ENCODE measurements around the gene UBE2V1.
"Not testable (repeated sequence)": the region's sequence is repeated elsewhere in the genome, so short reads cannot be mapped to it uniquely, and the experiment has no call there.

The UBE2V1 gene

DNA sequence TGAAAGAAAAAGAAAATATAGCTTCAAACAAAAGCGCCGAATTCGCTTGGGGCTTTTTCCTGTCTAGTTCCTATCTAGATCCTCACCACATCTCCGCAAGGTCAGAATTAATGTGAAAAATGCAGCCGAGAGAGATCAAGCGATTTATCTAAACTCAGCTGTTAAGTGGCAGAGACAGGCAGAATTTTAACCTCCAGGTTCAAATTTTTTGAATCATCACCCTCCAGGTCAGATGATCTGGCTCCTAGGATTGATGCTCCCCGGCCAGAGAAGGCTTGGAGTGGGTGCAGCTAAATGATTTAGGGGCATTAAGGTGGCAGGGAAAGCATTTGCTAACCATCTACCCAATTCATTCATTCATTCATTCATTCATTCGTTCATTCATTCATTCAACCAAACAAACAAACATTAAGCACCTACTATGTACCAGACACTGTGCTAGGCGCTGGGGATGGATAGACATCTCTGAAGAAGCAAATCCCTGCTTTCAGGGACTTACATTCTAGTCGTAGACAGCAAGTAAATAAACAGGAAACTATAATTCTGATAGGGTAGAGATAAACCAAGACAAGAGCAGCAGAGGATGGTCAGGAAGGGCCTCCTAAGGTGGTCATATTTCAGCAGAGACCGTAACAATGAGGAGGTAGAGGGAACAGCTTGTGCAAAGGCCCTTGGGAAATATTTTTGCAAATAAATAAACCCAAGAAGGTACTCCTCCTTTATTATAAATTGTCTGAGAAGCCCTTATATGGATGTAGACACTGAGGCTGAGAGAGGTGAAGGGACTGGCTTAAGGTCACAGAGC is 672 bp upstream of the UBE2V1 start:
- DNase-seq: no peak

GRCh38 chr20:50111829-50112495 is 988 bp downstream of the UBE2V1 start:
- DNase-seq: no peak

- no peak for DNase-seq
Measured at GRCh38 chr20:50111120-50111828, 1.7 kb downstream of the UBE2V1 start.

DNA sequence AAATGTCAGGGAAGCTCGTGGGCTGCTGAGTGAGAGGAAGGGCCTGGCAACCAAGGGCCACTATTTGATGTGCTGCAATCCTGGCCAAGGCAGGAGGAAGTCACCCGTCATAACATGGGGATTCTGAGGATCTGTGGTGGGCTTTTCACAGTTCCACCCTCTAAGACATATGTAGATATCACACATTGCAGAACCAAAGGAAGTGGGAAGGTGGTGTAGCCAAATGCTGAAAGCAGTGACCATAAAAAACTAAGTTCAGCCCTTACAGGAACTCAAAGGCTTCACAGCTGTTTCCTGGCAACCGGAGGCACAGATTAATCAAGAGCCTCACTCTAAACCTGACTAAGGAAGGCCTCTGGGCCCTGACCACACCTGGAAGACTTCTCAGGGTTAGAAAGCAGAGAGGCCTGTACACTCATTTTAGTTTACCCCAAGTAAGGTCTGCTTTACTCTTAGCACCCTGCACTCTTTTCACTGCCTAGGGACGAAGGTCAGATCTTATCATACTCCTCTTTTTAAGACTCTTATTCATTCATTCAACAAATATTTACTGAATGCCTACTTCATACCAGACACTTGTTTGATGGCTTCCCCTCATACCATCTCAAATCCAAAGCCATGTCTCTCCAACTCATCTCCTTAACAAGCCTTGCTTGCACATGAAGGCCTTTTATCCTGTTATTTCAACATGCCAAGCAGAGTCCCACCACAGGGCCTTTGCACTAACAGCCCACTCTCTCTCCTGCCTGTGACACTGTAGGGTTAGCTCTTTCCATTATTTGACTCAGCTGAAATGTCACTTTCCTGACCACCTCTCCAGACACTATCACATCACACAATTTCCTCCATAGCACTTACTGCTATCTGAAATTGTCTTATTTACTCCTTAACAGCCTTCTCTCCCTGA is 2.6 kb downstream of the UBE2V1 start:
- peak; percentile 70 for DNase-seq

DNA sequence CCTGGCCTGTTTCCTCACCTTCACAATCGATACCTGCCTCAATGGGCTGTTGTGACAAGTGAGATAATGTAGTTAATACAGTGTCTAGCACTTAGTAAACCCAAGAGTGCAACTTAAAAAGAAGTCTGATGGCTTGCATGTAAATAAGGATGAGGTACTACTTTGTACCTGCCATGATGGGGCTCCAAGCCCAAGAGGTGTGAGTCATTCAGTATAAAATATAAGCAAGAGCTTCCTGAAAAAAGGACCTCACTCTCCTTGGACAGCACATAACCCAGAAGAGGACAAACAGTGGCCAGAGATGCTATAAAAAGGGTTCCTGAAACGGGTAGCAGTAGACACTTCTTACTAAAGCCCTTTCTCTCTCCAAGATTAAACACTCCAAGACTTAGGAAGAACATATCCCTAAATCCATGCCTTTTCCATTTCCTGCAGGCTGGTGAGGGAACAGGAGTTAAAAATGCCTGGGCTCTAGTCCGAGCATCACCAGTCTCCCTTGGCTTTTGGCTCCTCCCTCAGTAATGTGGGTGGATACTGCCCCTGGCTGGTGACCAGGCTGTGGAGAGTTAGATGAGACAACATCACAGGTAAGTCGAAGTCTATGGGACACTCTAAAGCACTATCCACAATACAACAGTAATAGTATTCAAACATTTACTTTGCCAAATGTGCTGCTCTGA is 4.3 kb downstream of the UBE2V1 start:
- no peak for DNase-seq

GRCh38 chr20:50107796-50108331 is 5.1 kb downstream of the UBE2V1 start:
- no peak for DNase-seq

- DNase-seq: no peak
Measured at GRCh38 chr20:50107086-50107660, 5.8 kb downstream of the UBE2V1 start.

- DNase-seq: not testable (repeated sequence)
Measured at GRCh38 chr20:50106669-50107068, 6.3 kb downstream of the UBE2V1 start.

DNA sequence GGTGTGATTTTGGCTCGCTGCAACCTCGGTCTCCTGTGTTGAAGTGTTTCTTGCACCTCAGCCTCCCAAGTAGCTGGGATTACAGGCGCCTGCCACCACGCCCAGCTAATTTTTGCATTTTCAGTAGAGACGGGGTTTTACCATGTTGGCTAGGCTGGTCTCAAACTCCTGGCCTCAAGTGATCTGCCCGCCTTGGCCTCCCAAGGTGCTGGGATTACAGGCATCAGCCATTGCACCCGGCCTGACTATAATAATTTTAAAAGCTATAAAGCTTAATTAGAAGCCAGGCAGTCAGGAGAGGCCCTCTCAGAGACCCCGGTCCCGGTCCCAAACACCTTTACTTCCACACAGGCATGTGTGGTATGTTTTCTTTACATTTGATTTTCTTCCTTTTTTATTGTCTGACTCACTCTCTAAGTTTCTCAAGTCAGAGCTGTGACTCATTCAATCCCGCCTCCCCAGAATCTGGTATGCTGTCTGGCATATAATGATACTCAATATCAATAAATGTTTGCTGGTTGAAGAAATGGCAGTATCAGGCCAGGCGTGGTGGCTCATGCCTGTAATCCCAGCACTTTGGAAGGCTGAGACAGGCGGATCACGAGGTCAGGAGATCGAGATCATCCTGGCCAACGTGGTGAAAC is 9.4 kb downstream of the UBE2V1 start:
- DNase-seq: not testable (repeated sequence)

DNA sequence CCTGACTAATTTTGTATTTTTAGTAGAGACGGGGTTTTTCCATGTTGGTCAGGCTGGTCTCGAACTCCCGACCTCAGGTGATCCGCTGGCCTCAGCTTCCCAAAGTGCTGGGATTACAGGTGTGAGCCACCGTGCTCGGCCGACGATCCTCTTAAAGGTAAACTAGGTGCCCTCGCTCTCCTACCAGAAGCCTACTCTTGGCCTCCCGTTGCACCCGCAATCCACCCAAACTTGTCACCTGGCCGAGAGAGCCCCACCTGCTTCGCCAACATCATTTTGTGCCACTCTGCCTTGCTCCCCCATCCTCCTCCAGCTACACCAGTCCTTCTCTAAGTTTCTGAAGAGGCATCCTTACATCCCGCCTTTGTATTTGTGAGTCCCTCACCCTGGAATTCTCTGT is 10.4 kb downstream of the UBE2V1 start:
- DNase-seq: not testable (repeated sequence)

- DNase-seq: no peak
Measured at GRCh38 chr20:50101887-50102286, 11.1 kb downstream of the UBE2V1 start.

- no peak for DNase-seq
Measured at GRCh38 chr20:50101281-50101680, 11.7 kb downstream of the UBE2V1 start.

- no peak for DNase-seq
Measured at GRCh38 chr20:50100552-50100951, 12.4 kb downstream of the UBE2V1 start.

DNA sequence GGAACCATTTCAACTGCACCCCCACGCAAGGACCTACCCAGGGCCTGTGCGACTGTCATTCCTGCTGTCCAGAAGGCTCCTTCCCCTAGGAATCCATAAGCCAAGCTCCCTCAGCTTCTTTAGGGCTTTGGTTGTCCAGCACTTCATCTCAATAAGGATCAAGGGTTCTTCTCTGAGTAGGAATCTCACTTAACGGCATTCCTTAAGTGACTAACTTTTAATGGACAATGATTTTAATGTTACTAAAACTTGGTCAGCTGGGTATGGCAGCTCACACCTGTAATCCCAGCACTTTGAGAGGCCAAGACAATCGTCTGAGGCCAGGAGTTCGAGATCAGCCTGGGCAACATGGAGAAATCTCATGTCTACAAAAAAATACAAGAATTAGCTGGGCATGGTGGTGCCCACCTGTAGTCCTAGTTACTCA is 13.4 kb downstream of the UBE2V1 start:
- no peak for DNase-seq

- DNase-seq: no peak
Measured at GRCh38 chr20:50099113-50099512, 13.8 kb downstream of the UBE2V1 start.

DNA sequence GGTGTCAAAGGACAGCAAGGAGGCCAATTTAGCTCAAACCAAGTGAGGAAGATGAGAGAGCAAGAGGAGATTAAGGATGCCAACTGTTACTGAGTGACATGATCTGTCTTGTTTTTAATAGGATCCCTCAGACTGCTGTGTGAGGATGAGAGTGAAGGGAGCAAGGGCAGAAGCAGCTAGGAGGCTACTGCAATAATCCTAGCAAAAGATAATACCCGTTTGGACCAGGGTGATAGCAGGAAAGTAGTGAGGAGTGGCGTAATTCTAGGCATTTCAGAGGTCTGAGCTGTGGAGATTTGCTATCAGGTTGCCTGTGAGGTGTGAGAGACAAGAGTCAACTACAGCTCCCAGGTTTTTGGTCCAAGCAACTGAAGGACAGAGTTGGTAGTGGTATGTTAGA is 14.7 kb downstream of the UBE2V1 start:
- DNase-seq: no peak

DNA sequence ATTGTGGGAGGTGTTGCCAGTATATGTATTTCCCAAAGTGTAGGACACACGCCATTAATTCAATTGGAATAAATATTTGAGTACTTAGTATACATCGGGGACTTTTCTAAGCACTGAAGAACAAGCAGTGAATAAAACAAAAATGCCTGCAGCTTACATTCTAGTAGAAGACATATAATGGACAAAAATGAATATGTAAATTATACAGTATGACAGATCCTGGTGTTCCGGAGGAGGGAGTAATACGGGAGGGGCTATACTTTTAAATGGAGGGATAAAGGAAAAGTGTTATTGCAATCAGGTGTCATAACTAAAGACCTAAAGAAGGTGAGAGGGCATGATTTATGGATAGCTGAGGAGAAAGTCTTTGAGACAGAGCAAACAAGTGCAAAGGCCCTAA is 15.1 kb downstream of the UBE2V1 start:
- DNase-seq: no peak

DNA sequence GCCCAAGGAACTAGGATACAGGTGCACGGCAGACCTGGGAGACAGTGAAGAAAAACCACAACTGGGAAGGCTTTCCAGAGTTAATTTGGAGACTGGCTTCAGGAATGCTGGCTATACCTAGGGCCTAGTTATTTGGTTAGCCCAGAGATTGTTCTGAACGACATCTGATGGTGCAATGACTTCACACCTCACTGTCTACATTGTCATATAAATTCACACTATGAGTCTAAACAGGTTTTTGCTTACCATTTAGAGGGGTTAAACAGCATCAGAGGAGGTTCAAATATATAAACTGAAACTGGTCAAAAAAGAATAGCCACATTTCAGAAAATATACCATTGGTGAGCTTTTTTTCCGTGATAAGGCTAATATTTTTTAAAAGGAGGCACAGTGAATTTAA is 16.7 kb downstream of the UBE2V1 start:
- DNase-seq: no peak

DNA sequence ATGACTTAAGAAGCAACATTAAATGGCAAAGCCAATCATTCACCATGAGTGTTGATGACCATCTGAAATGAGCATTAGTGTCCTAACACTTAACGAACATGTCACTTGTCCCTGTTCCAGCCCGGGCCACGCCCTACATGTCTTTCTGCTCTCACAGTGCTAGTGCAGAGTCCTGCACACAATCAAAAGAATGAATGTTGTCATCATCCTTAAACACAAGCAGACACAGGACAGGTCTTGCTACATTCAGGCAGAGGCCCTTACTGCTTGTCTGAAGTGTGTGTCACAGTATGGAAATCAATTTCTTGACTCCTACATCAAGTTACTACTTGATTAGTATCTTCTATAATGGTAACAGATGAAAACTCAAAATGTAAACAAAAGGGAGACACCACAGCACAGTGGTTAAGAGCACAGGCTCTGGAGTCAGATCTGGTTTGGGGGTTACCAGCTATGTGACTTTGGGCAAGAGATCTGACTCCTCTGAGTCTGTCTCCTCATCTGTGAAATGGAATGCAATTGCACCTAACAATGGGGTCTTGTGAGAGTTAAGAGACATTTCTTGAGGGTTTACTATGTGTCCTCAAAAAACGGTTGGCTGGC is 17.4 kb downstream of the UBE2V1 start:
- no peak for DNase-seq

GRCh38 chr20:50094522-50094921 is 18.4 kb downstream of the UBE2V1 start:
- no peak for DNase-seq

DNA sequence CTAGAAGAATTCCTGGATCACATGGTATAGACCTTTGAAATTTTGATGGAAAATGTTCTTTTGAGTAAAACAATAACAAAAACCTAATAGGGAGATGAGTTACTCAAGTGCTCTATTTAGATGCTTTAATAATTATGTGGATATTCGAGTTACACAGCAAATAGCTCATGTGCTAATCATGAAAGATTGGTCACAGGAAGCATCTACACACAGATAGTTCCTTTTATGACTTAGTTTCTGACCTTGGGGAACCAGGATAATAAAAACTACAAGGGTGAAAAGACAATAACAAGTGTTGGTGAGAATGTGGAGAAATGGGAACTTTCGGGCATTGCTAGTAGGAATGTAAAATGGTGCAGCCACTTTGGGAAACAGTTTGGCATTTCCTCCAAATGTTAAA is 19.7 kb downstream of the UBE2V1 start:
- DNase-seq: no peak
